DMS53 treated with DMSO at 0.1 percent for 48 hours (cell line): Measurements from ENCODE around the gene IMMT.

ENCODE experiments used
- DNase-seq: peaks from one replicate; lab custom pipeline; 2025; ENCODE audit not compliant: unreplicated experiment; lab: John Stamatoyannopoulos, UW

Gene IMMT

GRCh38 chr2:86094229-86094628 lies 101.0 kb downstream of the IMMT start:
- DNase-seq = no peak
